Transverse colon (tissue), 4 donors: Measurements from ENCODE around the gene TEKT1. TPM values are rescaled to one million over a fixed set of nuclear protein-coding genes. Genes with fewer than 3 reads are reported as not detected.

ENCODE experiments used
- DNase-seq: peaks from one replicate; pipeline ENCODE4 v3.0.0-alpha.2; 2019
- H3K27ac ChIP-seq, 4 donors: fragments of 200-600 bp; sonication (generic); 2 replicates each; pipeline ENCODE4 v1.5.1; 2016 to 2018; ENCODE audit warnings: inconsistent platforms in 4 of 4
- H3K27me3 ChIP-seq: fragments of 200-600 bp; sonication (generic); 2 replicates; pipeline ENCODE4 v1.5.1; 2017; ENCODE audit warnings: inconsistent platforms
- H3K36me3 ChIP-seq, 4 donors: fragments of 200-600 bp; sonication (generic); 2 replicates each; pipeline ENCODE4 v1.5.1; 2017 to 2019; ENCODE audit warnings: inconsistent platforms in 4 of 4
- H3K4me1 ChIP-seq, 4 donors: fragments of 200-600 bp; sonication (generic); 2 replicates each; pipeline ENCODE4 v1.5.1; 2017 to 2020; ENCODE audit warnings: inconsistent platforms in 4 of 4
- H3K4me3 ChIP-seq, 4 donors: fragments of 200-600 bp; sonication (generic); 1 replicate in 1 of 4; 2 replicates in 3 of 4; pipeline versions ENCODE4 v1.5.1 to v1.6.1; 2017 to 2019; ENCODE audit warnings: inconsistent platforms in 4 of 4
- H3K9me3 ChIP-seq, 2 donors: fragments of 200-600 bp; sonication (generic); 2 replicates each; pipeline ENCODE4 v1.5.1; 2017 to 2019; ENCODE audit warnings: inconsistent platforms in 2 of 2
- CTCF ChIP-seq, 5 experiments: fragments of 200-600 bp in 3 of 5; fragments of 450-650 bp in 2 of 5; sonication (generic) in 3 of 5; IDR thresholded peaks; 1 replicate in 2 of 5; 2 replicates in 3 of 5; pipeline ENCODE4 v1.5.1; 2016 to 2017; ENCODE audit warnings: antibody characterized with exemption in 5 of 5, inconsistent platforms in 3 of 5, mild to moderate bottlenecking in 2 of 5, moderate library complexity in 1 of 5
- EP300 ChIP-seq: sonication (generic); formaldehyde crosslinking; IDR thresholded peaks from one replicate; pipeline ENCODE4 v1.6.1; 2017; ENCODE audit warnings: antibody characterized with exemption, low read depth
- POLR2A ChIP-seq: fragments of 450-650 bp; IDR thresholded peaks from one replicate; pipeline ENCODE4 v1.6.1; 2016; ENCODE audit warnings: antibody characterized with exemption, mild to moderate bottlenecking, moderate library complexity
- POLR2AphosphoS5 ChIP-seq, 3 donors: sonication (generic); formaldehyde crosslinking; IDR thresholded peaks; one replicate each; pipeline ENCODE4 v1.6.1; 2016; ENCODE audit warnings: antibody characterized with exemption in 3 of 3
- WGBS, 2 donors: methylation state at CpG; one replicate each; pipeline ENCODE4 v1.1.5; 2018; ENCODE audit warnings: low coverage in 1 of 2; 5-methylcytosine and 5-hydroxymethylcytosine counted together
- in situ Hi-C, 4 donors: fragments of 200-750 bp; cut with MboI; loops; one replicate each; pipeline versions ENCODE4 v1.15.0 to v1.15.1; 2017; ENCODE audit warnings: low sequenced_read_pairs in 3 of 4, low pct_ligation_motif_present in 1 of 4, low pct_unique_long_range_greater_than_20kb in 1 of 4
- intact Hi-C: fragments of 100-400 bp; cut with DNase I; formaldehyde crosslinking; loops from one replicate; pipeline ENCODE4 v1.15.1; 2023; ENCODE audit warnings: low total_unique reads
- total RNA-seq, 4 donors: library from RNA; depleted of rRNA; stranded (reverse); fragments of >200 nt; gene quantifications; one replicate each; pipeline ENCODE4 v1.1.0, GENCODE V29; 2016

The TEKT1 gene
- total RNA-seq, 4 donors from 2014 or later, result not detected

- TF ChIP-seq POLR2AphosphoS5 (IDR thresholded peaks at IDR 0.05) (no peak), EP300 (no peak), CTCF (IDR thresholded peaks at IDR 0.05) (no peak), POLR2A (no peak)
- Histone ChIP-seq H3K4me1 (no peaks in the 10 kb centered on the region), H3K4me3 (no peak overlapping the region), H3K9me3 (peaks cover 21 to 29% of the 10 kb centered on the region in 2 donors), H3K36me3 (peaks cover 0 to 85% (median 45%) of the 10 kb centered on the region in 4 donors), H3K27me3 (no peaks in the 10 kb centered on the region), H3K27ac (no peak overlapping the region)
- in situ Hi-C loops, result no loop called here
- 96 to 97% methylated on average over 2 of the region's 2 CpGs for WGBS, 2 donors
- intact Hi-C loops, result no loop called here
- DNase-seq, result no peak
Observed at GRCh38 chr17:6768447-6768846, 63.1 kb downstream of the TEKT1 start.

GRCh38 chr17:6761779-6762178, 69.8 kb downstream of the TEKT1 start:
- WGBS, 2 donors, result 84 to 89% methylated on average over 4 to 8 of the region's 8 CpGs
- DNase-seq, result no peak
- no peaks in the 10 kb centered on the region for H3K9me3 ChIP-seq
- in situ Hi-C loops, result no loop called here
- H3K36me3 ChIP-seq, result peaks cover 0 to 30% (median 8%) of the 10 kb centered on the region in 4 donors
- no peaks in the 10 kb centered on the region for H3K27me3 ChIP-seq
- H3K4me3 ChIP-seq, result no peak overlapping the region
- peaks cover 0 to 10% (median 2%) of the 10 kb centered on the region in 4 donors for H3K4me1 ChIP-seq
- intact Hi-C loops, result no loop called here
- no peak overlapping the region for H3K27ac ChIP-seq
- TF ChIP-seq POLR2AphosphoS5 (IDR thresholded peaks at IDR 0.05) (no peak), CTCF (IDR thresholded peaks at IDR 0.05) (no peak)

GRCh38 chr17:6757747-6758146, 73.8 kb downstream of the TEKT1 start:
- in situ Hi-C loops, result no loop called here
- Histone ChIP-seq H3K36me3 (peaks cover 0 to 9% (median 0%) of the 10 kb centered on the region in 4 donors), H3K4me1 (peaks cover 0 to 38% (median 10%) of the 10 kb centered on the region in 4 donors), H3K27me3 (no peaks in the 10 kb centered on the region), H3K27ac (no peak overlapping the region), H3K9me3 (no peaks in the 10 kb centered on the region), H3K4me3 (no peak overlapping the region)
- DNase-seq, result no peak
- TF ChIP-seq POLR2A, result no peak
- no peak for TF ChIP-seq EP300
- TF ChIP-seq CTCF (IDR thresholded peaks at IDR 0.05), result no peak
- TF ChIP-seq POLR2AphosphoS5 (IDR thresholded peaks at IDR 0.05), result no peak
- WGBS, 2 donors, result 91 to 100% methylated on average over 1 to 2 of the region's 2 CpGs
- intact Hi-C loops, result no loop called here

GRCh38 chr17:6756425-6757031, 75.0 kb downstream of the TEKT1 start:
- intact Hi-C loops (no loop called here), in situ Hi-C loops (no loop called here)
- 50 to 83% methylated on average over 4 to 13 of the region's 13 CpGs for WGBS, 2 donors
- Histone ChIP-seq H3K27me3 (no peaks in the 10 kb centered on the region), H3K27ac (peak overlapping the region; percentile 77 to 91 (median 85)), H3K9me3 (no peaks in the 10 kb centered on the region), H3K36me3 (peaks cover 0 to 9% (median 0%) of the 10 kb centered on the region in 4 donors), H3K4me1 (peaks cover 0 to 47% (median 15%) of the 10 kb centered on the region in 4 donors), H3K4me3 (peak overlapping the region; percentile 35 to 68 (median 46))
- TF ChIP-seq POLR2AphosphoS5 (IDR thresholded peaks at IDR 0.05), result no peak
- TF ChIP-seq POLR2A, result no peak
- no peak for TF ChIP-seq EP300
- no peak for TF ChIP-seq CTCF (IDR thresholded peaks at IDR 0.05)
- DNase-seq, result no peak
